Airway epithelial cell (primary cell): ENCODE results near the gene MYPN. TPM values are rescaled to one million over a fixed set of nuclear protein-coding genes. Genes with fewer than 3 reads are reported as not detected.

Experiments used
- total RNA-seq: library from RNA; depleted of rRNA; stranded (reverse); fragments of >200 nt; gene quantifications from 2 replicates; pipeline ENCODE4 v1.2.3, GENCODE V29; 2015

MYPN gene
- total RNA-seq = not detected in 2 replicates

GRCh38 chr10:68109331-68109730, at the start of gene MYPN:
Gene MYPN (plus strand): TSS chr10:68109488. CDS start chr10:68121439, 11,951 bp downstream.

GRCh38 chr10:68074775-68075549, 34.3 kb upstream of the MYPN start, which contains the start of gene HERC4:
Gene HERC4 (minus strand): TSS chr10:68075283. CDS start chr10:68073108, 2,175 bp downstream.

GRCh38 chr10:68231817-68232251, 122.5 kb downstream of the MYPN start, which contains the start of gene ATOH7:
Gene ATOH7 (minus strand): TSS chr10:68232113. CDS start chr10:68231677, 436 bp downstream.

Other genes with a start within 250 kb of the MYPN start
- 5.3 and 6.9 TPM in 2 replicates for gene SIRT1, start 224.8 kb upstream of the MYPN start, total RNA-seq
- gene HERC4, start 34.2 kb upstream of the MYPN start, total RNA-seq = 20.5 and 25.5 TPM in 2 replicates
- gene ATOH7, start 122.6 kb downstream of the MYPN start, total RNA-seq = not detected in 2 replicates
- gene HNRNPH3, start 222.6 kb downstream of the MYPN start, total RNA-seq = 29.1 and 31.7 TPM in 2 replicates
- gene PBLD, start 223.4 kb downstream of the MYPN start, total RNA-seq = 0.98 and 1.5 TPM in 2 replicates